H1 (cell line): ENCODE results near the gene STAG2. TPM values are rescaled to one million over a fixed set of nuclear protein-coding genes. Genes with fewer than 3 reads are reported as not detected.

Experiments
- CTCF ChIA-PET: fragments of 300-600 bp; sonication (Branson Sonifier 250); formaldehyde crosslinking; loops from one replicate; lab custom pipeline; 2021; ENCODE audit not compliant: partially characterized antibody; lab: Charles Lee
- POLR2A ChIA-PET: fragments of 300-600 bp; sonication (Branson Sonifier 250); formaldehyde crosslinking; loops from one replicate; lab custom pipeline; 2021; ENCODE audit warnings: inconsistent platforms; ENCODE audit not compliant: partially characterized antibody; lab: Charles Lee
- DNase-seq, 2 experiments: peaks; one replicate each; pipeline versions ENCODE4 v3.0.0 to v3.0.0-alpha.2; 2010 to 2022; ENCODE audit warnings: low spot score in 2 of 2, low read depth in 1 of 2, mixed read lengths in 1 of 2
- FAIRE-seq: peaks from 2 replicates; lab custom pipeline; 2011; peaks lifted over from hg19 to GRCh38; lab: Jason Lieb, UNC
- H2AFZ ChIP-seq: 2 replicates; pipeline ENCODE4 v1.8.1; 2012; ENCODE audit warnings: low read length, inconsistent platforms
- H2AK5ac ChIP-seq: 2 replicates; pipeline ENCODE4 v1.6.1; 2013; ENCODE audit warnings: low read depth, low read length
- H2BK120ac ChIP-seq: replicated peaks from 2 replicates; pipeline ENCODE3; 2013; ENCODE audit warnings: low read depth, low read length, inconsistent platforms
- H2BK12ac ChIP-seq: 2 replicates; pipeline ENCODE4 v1.6.1; 2013; ENCODE audit warnings: low read depth, low read length
- H2BK15ac ChIP-seq: 2 replicates; pipeline ENCODE4 v1.6.1; 2013; ENCODE audit warnings: low read length
- H2BK20ac ChIP-seq: 2 replicates; pipeline ENCODE4 v1.6.1; 2013; ENCODE audit warnings: low read length
- H2BK5ac ChIP-seq: 2 replicates; pipeline ENCODE4 v1.6.1; 2013; ENCODE audit warnings: low read depth, low read length
- H3K14ac ChIP-seq: 2 replicates; pipeline ENCODE4 v1.6.1; 2013; ENCODE audit warnings: inconsistent platforms; ENCODE audit not compliant: insufficient read length
- H3K18ac ChIP-seq: 2 replicates; pipeline ENCODE4 v1.6.1; 2013; ENCODE audit warnings: low read length; ENCODE audit errors: extremely low read depth
- H3K23ac ChIP-seq: 2 replicates; pipeline ENCODE4 v1.6.1; 2013; ENCODE audit warnings: inconsistent platforms; ENCODE audit not compliant: insufficient read length
- H3K23me2 ChIP-seq: 2 replicates; pipeline ENCODE4 v1.6.1; 2013; ENCODE audit warnings: low read depth, low read length
- H3K27ac ChIP-seq: 2 replicates; pipeline ENCODE4 v1.6.1; 2011; ENCODE audit warnings: low read depth, low read length, inconsistent platforms
- H3K27me3 ChIP-seq, 4 experiments: replicated peaks in 1 of 4; 1 replicate in 1 of 4; 2 replicates in 3 of 4; pipeline versions ENCODE4 v1.6.1 to v1.8.1; 2011 to 2013; ENCODE audit warnings: low read length in 3 of 4, mild to moderate bottlenecking in 3 of 4, inconsistent platforms in 2 of 4, mixed read lengths in 2 of 4, moderate library complexity in 1 of 4; ENCODE audit not compliant: control insufficient read depth in 3 of 4, insufficient read depth in 3 of 4; ENCODE audit errors: extremely low read depth in 1 of 4
- H3K36me3 ChIP-seq, 4 experiments: 2 replicates each; pipeline versions ENCODE4 v1.6.1 to v1.8.1; 2011 to 2013; ENCODE audit warnings: mild to moderate bottlenecking in 4 of 4, low read length in 3 of 4, moderate library complexity in 2 of 4, control low read depth in 1 of 4, inconsistent platforms in 1 of 4; ENCODE audit not compliant: insufficient read depth in 4 of 4, control insufficient read depth in 2 of 4
- H3K4ac ChIP-seq: replicated peaks from 2 replicates; pipeline ENCODE3; 2013; ENCODE audit warnings: low read length, low read depth, mixed read lengths, inconsistent platforms; ENCODE audit not compliant: insufficient read length
- H3K4me1 ChIP-seq, 4 experiments: replicated peaks in 1 of 4; 1 replicate in 1 of 4; 2 replicates in 3 of 4; pipeline versions ENCODE4 v1.6.1 to v1.8.1; 2011 to 2013; ENCODE audit warnings: low read length in 3 of 4, inconsistent platforms in 2 of 4, mixed read lengths in 1 of 4; ENCODE audit not compliant: insufficient read depth in 4 of 4, control insufficient read depth in 3 of 4
- H3K4me2 ChIP-seq, 2 experiments: 2 replicates each; pipeline versions ENCODE4 v1.6.1 to v1.8.1; 2011 to 2013; ENCODE audit warnings: low read depth in 2 of 2, low read length in 2 of 2, control low read depth in 1 of 2, inconsistent platforms in 1 of 2, mild to moderate bottlenecking in 1 of 2; ENCODE audit not compliant: insufficient read depth in 1 of 2
- H3K4me3 ChIP-seq, 4 experiments: fragments of 200-600, 300-600 bp in 1 of 4; sonication (generic), shearing (Covaris generic), sonication (Bioruptor Twin) in 1 of 4; 2 replicates each; pipeline versions ENCODE4 v1.5.1 to v1.8.1; 2011 to 2016; ENCODE audit warnings: low read length in 4 of 4, low read depth in 3 of 4, control low read depth in 2 of 4, inconsistent platforms in 2 of 4, mild to moderate bottlenecking in 2 of 4, mixed read lengths in 1 of 4, moderate library complexity in 1 of 4; ENCODE audit not compliant: insufficient read depth in 2 of 4; ENCODE audit errors: extremely low read depth in 1 of 4
- H3K56ac ChIP-seq: replicated peaks from 2 replicates; pipeline ENCODE3; 2013; ENCODE audit warnings: low read depth, mild to moderate bottlenecking, mixed read lengths, low read length, inconsistent platforms; ENCODE audit not compliant: insufficient read length
- H3K79me1 ChIP-seq: 2 replicates; pipeline ENCODE4 v1.6.1; 2013; ENCODE audit warnings: low read depth, low read length, control low read depth
- H3K79me2 ChIP-seq, 2 experiments: 2 replicates each; pipeline versions ENCODE4 v1.6.1 to v1.8.1; 2012 to 2013; ENCODE audit warnings: low read length in 2 of 2, mild to moderate bottlenecking in 2 of 2, inconsistent platforms in 1 of 2; ENCODE audit not compliant: insufficient read depth in 2 of 2, control insufficient read depth in 1 of 2
- H3K9ac ChIP-seq, 4 experiments: replicated peaks in 1 of 4; 1 replicate in 1 of 4; 2 replicates in 3 of 4; pipeline versions ENCODE4 v1.6.1 to v1.8.1; 2011 to 2013; ENCODE audit warnings: low read depth in 3 of 4, low read length in 3 of 4, control low read depth in 2 of 4, mild to moderate bottlenecking in 2 of 4, moderate library complexity in 2 of 4, inconsistent platforms in 1 of 4; ENCODE audit errors: extremely low read depth in 1 of 4
- H3K9me3 ChIP-seq, 2 experiments: 2 replicates each; pipeline versions ENCODE4 v1.6.1 to v1.8.1; 2012 to 2013; ENCODE audit warnings: mild to moderate bottlenecking in 2 of 2, moderate library complexity in 2 of 2, control low read depth in 1 of 2, inconsistent platforms in 1 of 2, low read depth in 1 of 2, low read length in 1 of 2, mixed read lengths in 1 of 2; ENCODE audit not compliant: insufficient read depth in 2 of 2
- H4K20me1 ChIP-seq, 2 experiments: replicated peaks in 1 of 2; 2 replicates each; pipeline versions ENCODE3 to v1.8.1; 2011 to 2013; ENCODE audit warnings: inconsistent platforms in 2 of 2, low read length in 2 of 2, mild to moderate bottlenecking in 1 of 2; ENCODE audit not compliant: insufficient read depth in 2 of 2, control insufficient read depth in 1 of 2
- H4K5ac ChIP-seq: 2 replicates; pipeline ENCODE4 v1.6.1; 2013; ENCODE audit warnings: low read length, low read depth, mixed read lengths, inconsistent platforms; ENCODE audit not compliant: insufficient read length
- H4K8ac ChIP-seq: 2 replicates; pipeline ENCODE4 v1.8.0; 2013; ENCODE audit warnings: mild to moderate bottlenecking, moderate library complexity, low read length, inconsistent platforms; ENCODE audit not compliant: insufficient read depth; ENCODE audit errors: extremely low read depth
- H4K91ac ChIP-seq: replicated peaks from 2 replicates; pipeline ENCODE3; 2013; ENCODE audit warnings: low read length, mixed read lengths, inconsistent platforms; ENCODE audit not compliant: insufficient read length
- ASH2L ChIP-seq: fragments of 200-600, 300-600 bp; sonication (generic); IDR thresholded peaks from one replicate; pipeline ENCODE4 v1.7.1; 2017; ENCODE audit warnings: low read length
- CHD2 ChIP-seq: IDR thresholded peaks from 2 replicates; pipeline ENCODE4 v1.6.1; 2012; ENCODE audit warnings: low read length, improper control_type of control experiment
- MAX ChIP-seq: IDR thresholded peaks from 2 replicates; pipeline ENCODE4 v1.6.1; 2012; ENCODE audit warnings: inconsistent platforms
- PHF8 ChIP-seq: fragments of 200-600 bp; sonication (generic); conservative IDR thresholded peaks from 2 replicates; pipeline ENCODE4 v1.7.1; 2012; ENCODE audit warnings: low read depth, mild to moderate bottlenecking, inconsistent platforms, low read length, moderate library complexity
- YY1 ChIP-seq: IDR thresholded peaks from 2 replicates; pipeline ENCODE4 v1.6.1; 2011; ENCODE audit warnings: low read depth, mild to moderate bottlenecking, low read length
- WGBS, 2 experiments: shearing (Covaris generic) in 1 of 2; methylation state at CpG; one replicate each; pipeline versions ENCODE4 v1.1.6 to v1.1.7; 2013 to 2015; ENCODE audit warnings: low lambda C conversion rate in 2 of 2, mixed read lengths in 2 of 2, inconsistent platforms in 1 of 2, low coverage in 1 of 2, missing lambda C conversion rate in 1 of 2; ENCODE audit not compliant: insufficient replicate concordance in 2 of 2, insufficient coverage in 1 of 2, insufficient read length in 1 of 2; ENCODE audit errors: extremely low coverage in 1 of 2, missing lambda C conversion rate in 1 of 2; 5-methylcytosine and 5-hydroxymethylcytosine counted together
- polyA plus RNA-seq, 7 experiments: library from polyadenylated mRNA; depleted of rRNA in 3 of 7; stranded (reverse) in 5 of 7; unstranded in 2 of 7; fragments of >200 nt in 5 of 7; fragments of 200-250 nt in 2 of 7; gene quantifications; 1 replicate in 5 of 7; 2 replicates in 1 of 7; 4 replicates in 1 of 7; pipeline versions ENCODE4 v1.2.1 to v1.2.3, GENCODE V29; 2011 to 2013; ENCODE audit warnings: missing spikeins in 2 of 7, mixed read lengths in 2 of 7
- total RNA-seq: library from RNA; stranded (reverse); fragmentation: NEBNext Ultra II Directional; extraction: Animal tissue kit (Norgen Biotek cat#: 25700); gene quantifications from 2 replicates; pipeline ENCODE4 v1.2.1, GENCODE V29; 2021

Gene STAG2
- total and polyA plus RNA-seq, 2 of the 8 experiments (the other 6 are each of a cell fraction or from before 2014, with no cell fraction given): 20.3 to 94.9 TPM

DNA sequence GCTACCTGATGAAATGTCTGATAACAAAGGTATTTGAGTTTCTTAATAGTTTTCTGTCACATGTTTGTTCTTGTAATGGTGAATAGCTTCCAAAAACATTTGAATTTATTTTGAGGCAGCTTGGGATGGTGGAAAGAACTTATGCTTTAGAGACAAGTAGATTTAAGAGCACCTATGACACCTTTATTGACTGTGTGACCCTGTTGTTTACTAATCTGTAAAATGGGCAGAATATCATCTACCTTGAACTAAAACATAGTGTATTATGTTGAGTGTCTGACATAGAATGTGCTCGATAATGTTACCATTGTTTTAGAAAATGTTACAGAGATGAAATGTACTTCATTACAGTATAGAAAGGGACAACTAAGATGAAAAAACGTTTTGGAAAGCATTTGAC is 24.9 kb downstream of the STAG2 start:
- H2BK5ac ChIP-seq: no peak overlapping the region
- no peak overlapping the region for H3K14ac ChIP-seq
- no peak overlapping the region for H3K18ac ChIP-seq
- no peaks in the 10 kb centered on the region for H3K23me2 ChIP-seq
- POLR2A ChIA-PET: interaction anchor here (1.2 kb wide), 1 partner anchor 27 kb away, joined by 3 read pairs; no protein-coding TSS in a partner anchor
- no peaks in the 10 kb centered on the region for H3K36me3 ChIP-seq
- H2AFZ ChIP-seq: no peak overlapping the region
- FAIRE-seq (no peak), DNase-seq (no peak)
- no peak overlapping the region for H2BK15ac ChIP-seq
- no peak overlapping the region for H3K4me3 ChIP-seq
- H3K27me3 ChIP-seq: no peaks in the 10 kb centered on the region
- no peak overlapping the region for H3K23ac ChIP-seq
- peaks cover 0 to 8% of the 10 kb centered on the region in 2 experiments for H4K20me1 ChIP-seq
- H2AK5ac ChIP-seq: no peak overlapping the region
- no peak overlapping the region for H2BK120ac ChIP-seq
- H4K91ac ChIP-seq: no peak overlapping the region
- H3K4me1 ChIP-seq: peaks cover 0 to 2% (median 0%) of the 10 kb centered on the region in 4 experiments; a peak in 1 of 7 replicates
- no peak overlapping the region for H3K27ac ChIP-seq
- peaks cover 6 to 97% of the 10 kb centered on the region in 2 experiments; a peak in 3 of 4 replicates for H3K79me2 ChIP-seq
- H3K56ac ChIP-seq: no peak overlapping the region
- CTCF ChIA-PET: no interaction called here
- H4K8ac ChIP-seq: no peak overlapping the region
- no peak overlapping the region for H2BK20ac ChIP-seq
- no peak overlapping the region for H2BK12ac ChIP-seq
- 93% methylated on average over 2 of the region's 2 CpGs; no CpG with 5 or more reads in 1 of the 2 experiments for WGBS, 2 experiments
- no peak overlapping the region for H3K9ac ChIP-seq
- no peak overlapping the region for H3K4me2 ChIP-seq
- H3K4ac ChIP-seq: no peak overlapping the region
- no peaks in the 10 kb centered on the region for H3K79me1 ChIP-seq
- H4K5ac ChIP-seq: no peak overlapping the region
- no peaks in the 10 kb centered on the region for H3K9me3 ChIP-seq
- TF ChIP-seq YY1: no peak
- no peak for TF ChIP-seq CHD2
- TF ChIP-seq PHF8: no peak
- no peak for TF ChIP-seq MAX
- no peak for TF ChIP-seq ASH2L
